HepG2 (cell line): ENCODE data around the gene TOMM20. TPM values are rescaled to one million over a fixed set of nuclear protein-coding genes. Genes with fewer than 3 reads are reported as not detected.

ENCODE experiments used
- ATF1 ChIP-seq: IDR thresholded peaks from 2 replicates; pipeline ENCODE4 v1.6.1; 2016; ENCODE audit warnings: mild to moderate bottlenecking, control low read depth
- JUNB ChIP-seq: sonication (generic); formaldehyde crosslinking; IDR thresholded peaks from 2 replicates; pipeline ENCODE4 v1.8.0; 2022; ENCODE audit warnings: missing genetic modification reagents, mild to moderate bottlenecking, borderline replicate concordance
- KAT7 ChIP-seq: IDR thresholded peaks from 2 replicates; pipeline ENCODE4 v1.6.1; 2018; ENCODE audit warnings: borderline replicate concordance, missing compliant biosample characterization
- MTF1 ChIP-seq: sonication (generic); formaldehyde crosslinking; IDR thresholded peaks from 2 replicates; pipeline ENCODE4 v1.5.0; 2020; ENCODE audit warnings: missing genetic modification reagents
- PRMT3 ChIP-seq: sonication (generic); formaldehyde crosslinking; IDR thresholded peaks from 2 replicates; pipeline ENCODE4 v1.8.1; 2022; ENCODE audit warnings: low read depth, mild to moderate bottlenecking, moderate library complexity, missing genetic modification reagents, borderline replicate concordance
- RFX3 ChIP-seq: IDR thresholded peaks from 2 replicates; pipeline ENCODE4 v1.6.1; 2016; ENCODE audit warnings: missing biosample characterization, missing genetic modification reagents
- SAFB2 ChIP-seq: sonication (generic); formaldehyde crosslinking; IDR thresholded peaks from 2 replicates; pipeline ENCODE4 v1.5.1; 2020; ENCODE audit warnings: missing genetic modification reagents, low read depth, mild to moderate bottlenecking, borderline replicate concordance
- SP1 ChIP-seq, 2 experiments: fragments of 450-650 bp in 1 of 2; sonication (generic) in 1 of 2; formaldehyde crosslinking in 1 of 2; IDR thresholded peaks; 2 replicates each; pipeline versions ENCODE4 v1.4.0 to v1.6.1; 2016 to 2020; ENCODE audit warnings: missing genetic modification reagents in 1 of 2
- ZNF451 ChIP-seq: sonication (generic); formaldehyde crosslinking; IDR thresholded peaks from 2 replicates; pipeline ENCODE4 v1.5.0; 2020; ENCODE audit warnings: mild to moderate bottlenecking, missing genetic modification reagents
- ZNF556 ChIP-seq: sonication (generic); formaldehyde crosslinking; IDR thresholded peaks from 2 replicates; pipeline ENCODE4 v1.4.0; 2020; ENCODE audit warnings: mild to moderate bottlenecking, missing genetic modification reagents, borderline replicate concordance
- ZNF749 ChIP-seq: sonication (generic); formaldehyde crosslinking; IDR thresholded peaks from 2 replicates; pipeline ENCODE4 v1.8.0; 2022; ENCODE audit warnings: mild to moderate bottlenecking, missing genetic modification reagents, moderate library complexity, borderline replicate concordance
- ZNF839 ChIP-seq: sonication (generic); formaldehyde crosslinking; IDR thresholded peaks from 2 replicates; pipeline ENCODE4 v1.4.0; 2020; ENCODE audit warnings: missing genetic modification reagents, mild to moderate bottlenecking, borderline replicate concordance
- polyA plus RNA-seq, 8 experiments: library from polyadenylated mRNA; depleted of rRNA in 3 of 8; stranded (reverse) in 7 of 8; unstranded in 1 of 8; fragments of >200 nt; fragmentation: Illumina TruSeq in 4 of 8; extraction: Trizol in 4 of 8; gene quantifications; 2 replicates each; pipeline versions ENCODE4 v1.2.1 to v1.2.3, GENCODE V29; 2011 to 2016; ENCODE audit warnings: low read depth in 4 of 8, missing spikeins in 1 of 8, mixed read lengths in 1 of 8; ENCODE audit not compliant: insufficient read depth in 1 of 8
- total RNA-seq, 5 experiments: library from RNA; depleted of rRNA; stranded (reverse); fragments of >200 nt; fragmentation: Illumina TruSeq; extraction: Trizol; gene quantifications; 2 replicates each; pipeline ENCODE4 v1.2.3, GENCODE V29; 2016; ENCODE audit warnings: low read depth in 1 of 5
- TF ChIP-seq, protein P1 (sequence below): sonication (generic); formaldehyde crosslinking; IDR thresholded peaks from 2 replicates; pipeline ENCODE4 v1.5.0; 2020; ENCODE audit warnings: mild to moderate bottlenecking, missing genetic modification reagents
- TF ChIP-seq, protein P2 (sequence below): IDR thresholded peaks from 2 replicates; pipeline ENCODE4 v1.6.1; 2012; ENCODE audit warnings: low read length, improper control_type of control experiment
- TF ChIP-seq, protein P3 (sequence below), 2 experiments: sonication (generic) in 1 of 2; formaldehyde crosslinking in 1 of 2; IDR thresholded peaks; 2 replicates each; pipeline versions ENCODE4 v1.4.0 to v1.6.1; 2016 to 2020; ENCODE audit warnings: borderline replicate concordance in 1 of 2, low read depth in 1 of 2, mild to moderate bottlenecking in 1 of 2, missing genetic modification reagents in 1 of 2
- TF ChIP-seq, protein P4 (sequence below): sonication (generic); formaldehyde crosslinking; IDR thresholded peaks from 2 replicates; pipeline ENCODE4 v1.8.1; 2022; ENCODE audit warnings: mild to moderate bottlenecking, missing genetic modification reagents
- TF ChIP-seq, protein P5 (sequence below): sonication (generic); formaldehyde crosslinking; conservative IDR thresholded peaks from 2 replicates; pipeline ENCODE4 v1.4.0; 2020; ENCODE audit warnings: missing genetic modification reagents

The TOMM20 gene
- total and polyA plus RNA-seq, 2 of the 13 experiments (the other 11 are each of a cell fraction or from before 2014, with no cell fraction given) = 153 to 376 TPM

DNA sequence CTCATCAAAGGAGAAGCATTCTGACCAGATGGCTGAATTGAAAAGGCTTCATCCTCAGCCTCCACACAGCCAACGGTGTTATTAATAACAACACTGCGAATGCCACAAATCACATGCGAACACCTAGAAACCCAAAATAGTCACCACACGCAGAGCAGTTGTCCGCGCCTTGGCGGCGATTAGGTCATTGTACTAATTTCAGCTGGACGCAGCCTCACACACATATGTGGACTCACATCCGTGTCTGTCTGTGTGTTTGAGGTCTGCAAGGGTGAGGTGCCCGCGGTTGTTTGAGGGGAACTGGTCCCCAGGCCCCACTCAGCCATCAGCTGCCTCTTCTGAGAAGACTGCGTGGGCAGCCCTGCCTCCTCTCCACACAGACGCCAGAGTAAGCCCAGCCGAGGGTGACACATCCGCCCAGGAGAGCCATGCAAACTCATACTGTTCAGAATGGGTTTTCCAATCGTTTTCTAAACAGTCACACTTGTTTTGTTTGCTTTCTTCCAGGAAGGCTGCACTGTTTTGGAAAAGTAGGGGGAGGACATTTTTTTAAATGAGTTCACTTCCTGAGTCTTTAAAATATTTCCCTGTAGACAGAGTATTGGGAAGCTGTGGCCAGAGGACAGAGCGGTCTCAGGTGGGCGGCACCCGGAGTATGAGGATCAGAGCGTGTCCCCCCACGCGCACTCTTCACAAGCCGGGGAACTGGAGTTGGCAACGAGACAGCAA, 53.4 kb downstream of the TOMM20 start (continued):
- TF ChIP-seq, protein P1, sequence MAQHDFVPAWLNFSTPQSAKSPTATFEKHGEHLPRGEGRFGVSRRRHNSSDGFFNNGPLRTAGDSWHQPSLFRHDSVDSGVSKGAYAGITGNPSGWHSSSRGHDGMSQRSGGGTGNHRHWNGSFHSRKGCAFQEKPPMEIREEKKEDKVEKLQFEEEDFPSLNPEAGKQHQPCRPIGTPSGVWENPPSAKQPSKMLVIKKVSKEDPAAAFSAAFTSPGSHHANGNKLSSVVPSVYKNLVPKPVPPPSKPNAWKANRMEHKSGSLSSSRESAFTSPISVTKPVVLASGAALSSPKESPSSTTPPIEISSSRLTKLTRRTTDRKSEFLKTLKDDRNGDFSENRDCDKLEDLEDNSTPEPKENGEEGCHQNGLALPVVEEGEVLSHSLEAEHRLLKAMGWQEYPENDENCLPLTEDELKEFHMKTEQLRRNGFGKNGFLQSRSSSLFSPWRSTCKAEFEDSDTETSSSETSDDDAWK (CRISPR knock-in tag) = no peak
- TF ChIP-seq, protein P2, sequence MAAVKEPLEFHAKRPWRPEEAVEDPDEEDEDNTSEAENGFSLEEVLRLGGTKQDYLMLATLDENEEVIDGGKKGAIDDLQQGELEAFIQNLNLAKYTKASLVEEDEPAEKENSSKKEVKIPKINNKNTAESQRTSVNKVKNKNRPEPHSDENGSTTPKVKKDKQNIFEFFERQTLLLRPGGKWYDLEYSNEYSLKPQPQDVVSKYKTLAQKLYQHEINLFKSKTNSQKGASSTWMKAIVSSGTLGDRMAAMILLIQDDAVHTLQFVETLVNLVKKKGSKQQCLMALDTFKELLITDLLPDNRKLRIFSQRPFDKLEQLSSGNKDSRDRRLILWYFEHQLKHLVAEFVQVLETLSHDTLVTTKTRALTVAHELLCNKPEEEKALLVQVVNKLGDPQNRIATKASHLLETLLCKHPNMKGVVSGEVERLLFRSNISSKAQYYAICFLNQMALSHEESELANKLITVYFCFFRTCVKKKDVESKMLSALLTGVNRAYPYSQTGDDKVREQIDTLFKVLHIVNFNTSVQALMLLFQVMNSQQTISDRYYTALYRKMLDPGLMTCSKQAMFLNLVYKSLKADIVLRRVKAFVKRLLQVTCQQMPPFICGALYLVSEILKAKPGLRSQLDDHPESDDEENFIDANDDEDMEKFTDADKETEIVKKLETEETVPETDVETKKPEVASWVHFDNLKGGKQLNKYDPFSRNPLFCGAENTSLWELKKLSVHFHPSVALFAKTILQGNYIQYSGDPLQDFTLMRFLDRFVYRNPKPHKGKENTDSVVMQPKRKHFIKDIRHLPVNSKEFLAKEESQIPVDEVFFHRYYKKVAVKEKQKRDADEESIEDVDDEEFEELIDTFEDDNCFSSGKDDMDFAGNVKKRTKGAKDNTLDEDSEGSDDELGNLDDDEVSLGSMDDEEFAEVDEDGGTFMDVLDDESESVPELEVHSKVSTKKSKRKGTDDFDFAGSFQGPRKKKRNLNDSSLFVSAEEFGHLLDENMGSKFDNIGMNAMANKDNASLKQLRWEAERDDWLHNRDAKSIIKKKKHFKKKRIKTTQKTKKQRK = no peak
- TF ChIP-seq RFX3 (CRISPR knock-in tag) (no peak), ZNF749 (CRISPR knock-in tag) (no peak), PRMT3 (no peak), MTF1 (CRISPR knock-in tag) (no peak), ATF1 (CRISPR knock-in tag) (no peak), SP1 (IDR thresholded peaks at IDR 0.05) (no peak), SP1 (CRISPR knock-in tag; IDR thresholded peaks at IDR 0.05) (no peak; the same call in 1 of the 2 replicates), JUNB (CRISPR knock-in tag) (no peak), KAT7 (peak; percentile 52; the same call in 1 of the 2 replicates), ZNF451 (CRISPR knock-in tag) (no peak), SAFB2 (no peak), ZNF839 (CRISPR knock-in tag) (no peak), ZNF556 (CRISPR knock-in tag) (peak; percentile 45; the same call in 1 of the 2 replicates)
- TF ChIP-seq, protein P3, sequence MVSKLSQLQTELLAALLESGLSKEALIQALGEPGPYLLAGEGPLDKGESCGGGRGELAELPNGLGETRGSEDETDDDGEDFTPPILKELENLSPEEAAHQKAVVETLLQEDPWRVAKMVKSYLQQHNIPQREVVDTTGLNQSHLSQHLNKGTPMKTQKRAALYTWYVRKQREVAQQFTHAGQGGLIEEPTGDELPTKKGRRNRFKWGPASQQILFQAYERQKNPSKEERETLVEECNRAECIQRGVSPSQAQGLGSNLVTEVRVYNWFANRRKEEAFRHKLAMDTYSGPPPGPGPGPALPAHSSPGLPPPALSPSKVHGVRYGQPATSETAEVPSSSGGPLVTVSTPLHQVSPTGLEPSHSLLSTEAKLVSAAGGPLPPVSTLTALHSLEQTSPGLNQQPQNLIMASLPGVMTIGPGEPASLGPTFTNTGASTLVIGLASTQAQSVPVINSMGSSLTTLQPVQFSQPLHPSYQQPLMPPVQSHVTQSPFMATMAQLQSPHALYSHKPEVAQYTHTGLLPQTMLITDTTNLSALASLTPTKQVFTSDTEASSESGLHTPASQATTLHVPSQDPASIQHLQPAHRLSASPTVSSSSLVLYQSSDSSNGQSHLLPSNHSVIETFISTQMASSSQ (IDR thresholded peaks at IDR 0.05; ENCODE audit: low read depth) = peak; percentile 21; the same call in 1 of the 2 replicates
- TF ChIP-seq, protein P3 (CRISPR knock-in tag; IDR thresholded peaks at IDR 0.05; ENCODE audit: borderline replicate concordance) = no peak
- TF ChIP-seq, protein P4, sequence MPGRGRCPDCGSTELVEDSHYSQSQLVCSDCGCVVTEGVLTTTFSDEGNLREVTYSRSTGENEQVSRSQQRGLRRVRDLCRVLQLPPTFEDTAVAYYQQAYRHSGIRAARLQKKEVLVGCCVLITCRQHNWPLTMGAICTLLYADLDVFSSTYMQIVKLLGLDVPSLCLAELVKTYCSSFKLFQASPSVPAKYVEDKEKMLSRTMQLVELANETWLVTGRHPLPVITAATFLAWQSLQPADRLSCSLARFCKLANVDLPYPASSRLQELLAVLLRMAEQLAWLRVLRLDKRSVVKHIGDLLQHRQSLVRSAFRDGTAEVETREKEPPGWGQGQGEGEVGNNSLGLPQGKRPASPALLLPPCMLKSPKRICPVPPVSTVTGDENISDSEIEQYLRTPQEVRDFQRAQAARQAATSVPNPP (CRISPR knock-in tag) = no peak
- TF ChIP-seq, protein P5, sequence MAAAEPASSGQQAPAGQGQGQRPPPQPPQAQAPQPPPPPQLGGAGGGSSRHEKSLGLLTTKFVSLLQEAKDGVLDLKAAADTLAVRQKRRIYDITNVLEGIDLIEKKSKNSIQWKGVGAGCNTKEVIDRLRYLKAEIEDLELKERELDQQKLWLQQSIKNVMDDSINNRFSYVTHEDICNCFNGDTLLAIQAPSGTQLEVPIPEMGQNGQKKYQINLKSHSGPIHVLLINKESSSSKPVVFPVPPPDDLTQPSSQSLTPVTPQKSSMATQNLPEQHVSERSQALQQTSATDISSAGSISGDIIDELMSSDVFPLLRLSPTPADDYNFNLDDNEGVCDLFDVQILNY (CRISPR knock-in tag) = no peak
